GM21737 (cell line): ENCODE measurements around the gene WWP2.

ENCODE experiments used
- ATAC-seq: cut with Tn5 transposase; IDR thresholded peaks from one replicate; pipeline ENCODE4 v1.9.1; 2021; ENCODE audit warnings: mild to moderate bottlenecking, moderate library complexity; ENCODE audit not compliant: unreplicated experiment

WWP2 gene

GRCh38 chr16:69924041-69924775 lies 162.1 kb downstream of the WWP2 start:
- no peak for ATAC-seq

GRCh38 chr16:69924777-69925191 lies 162.7 kb downstream of the WWP2 start:
- ATAC-seq: no peak

- ATAC-seq: no peak
Measured at GRCh38 chr16:69925311-69925710, 163.2 kb downstream of the WWP2 start.

GRCh38 chr16:69926241-69926640 lies 164.1 kb downstream of the WWP2 start:
- ATAC-seq: no peak

GRCh38 chr16:69927056-69927757 lies 165.1 kb downstream of the WWP2 start:
- no peak for ATAC-seq

GRCh38 chr16:69928856-69929400 lies 166.8 kb downstream of the WWP2 start:
- no peak for ATAC-seq

GRCh38 chr16:69929480-69929879 lies 167.3 kb downstream of the WWP2 start:
- no peak for ATAC-seq

GRCh38 chr16:69930117-69930776 lies 168.1 kb downstream of the WWP2 start:
- no peak for ATAC-seq

- no peak for ATAC-seq
Measured at GRCh38 chr16:69931631-69932030, 169.5 kb downstream of the WWP2 start.

GRCh38 chr16:69932228-69932627 lies 170.1 kb downstream of the WWP2 start:
- ATAC-seq: no peak

GRCh38 chr16:69932691-69933392 lies 170.7 kb downstream of the WWP2 start:
- ATAC-seq: no peak

GRCh38 chr16:69934044-69934443 lies 171.9 kb downstream of the WWP2 start:
- no peak for ATAC-seq

GRCh38 chr16:69934751-69935150 lies 172.6 kb downstream of the WWP2 start:
- ATAC-seq: no peak

GRCh38 chr16:69935278-69935711 lies 173.2 kb downstream of the WWP2 start:
- ATAC-seq: no peak

- ATAC-seq: no peak
Measured at GRCh38 chr16:69935740-69936139, 173.6 kb downstream of the WWP2 start.

- ATAC-seq: no peak
Measured at GRCh38 chr16:69936252-69936651, 174.1 kb downstream of the WWP2 start.

GRCh38 chr16:69936751-69937211 lies 174.6 kb downstream of the WWP2 start:
- no peak for ATAC-seq

- no peak for ATAC-seq
Measured at GRCh38 chr16:69937465-69937951, 175.4 kb downstream of the WWP2 start.

- no peak for ATAC-seq
Measured at GRCh38 chr16:69938981-69939820, 177.1 kb downstream of the WWP2 start.
